Esophagus squamous epithelium (tissue), 4 donors: ENCODE measurements around the gene SIRPB1.

Experiments
- POLR2A ChIP-seq, 4 donors: fragments of 450-650 bp; IDR thresholded peaks; one replicate each; pipeline ENCODE4 v1.6.1; 2017; ENCODE audit warnings: antibody characterized with exemption in 4 of 4, mild to moderate bottlenecking in 4 of 4, moderate library complexity in 3 of 4
- TF ChIP-seq, protein P1 (sequence below), 6 experiments: fragments of 450-650 bp in 4 of 6; fragments of 200-600 bp in 2 of 6; sonication (generic) in 2 of 6; IDR thresholded peaks; one replicate each; pipeline ENCODE4 v1.5.1; 2016 to 2019; ENCODE audit warnings: antibody characterized with exemption in 6 of 6, mild to moderate bottlenecking in 4 of 6, moderate library complexity in 4 of 6

GRCh38 chr20:1595333-1595732 is 24.5 kb downstream of the SIRPB1 start:
- TF ChIP-seq, protein P1, sequence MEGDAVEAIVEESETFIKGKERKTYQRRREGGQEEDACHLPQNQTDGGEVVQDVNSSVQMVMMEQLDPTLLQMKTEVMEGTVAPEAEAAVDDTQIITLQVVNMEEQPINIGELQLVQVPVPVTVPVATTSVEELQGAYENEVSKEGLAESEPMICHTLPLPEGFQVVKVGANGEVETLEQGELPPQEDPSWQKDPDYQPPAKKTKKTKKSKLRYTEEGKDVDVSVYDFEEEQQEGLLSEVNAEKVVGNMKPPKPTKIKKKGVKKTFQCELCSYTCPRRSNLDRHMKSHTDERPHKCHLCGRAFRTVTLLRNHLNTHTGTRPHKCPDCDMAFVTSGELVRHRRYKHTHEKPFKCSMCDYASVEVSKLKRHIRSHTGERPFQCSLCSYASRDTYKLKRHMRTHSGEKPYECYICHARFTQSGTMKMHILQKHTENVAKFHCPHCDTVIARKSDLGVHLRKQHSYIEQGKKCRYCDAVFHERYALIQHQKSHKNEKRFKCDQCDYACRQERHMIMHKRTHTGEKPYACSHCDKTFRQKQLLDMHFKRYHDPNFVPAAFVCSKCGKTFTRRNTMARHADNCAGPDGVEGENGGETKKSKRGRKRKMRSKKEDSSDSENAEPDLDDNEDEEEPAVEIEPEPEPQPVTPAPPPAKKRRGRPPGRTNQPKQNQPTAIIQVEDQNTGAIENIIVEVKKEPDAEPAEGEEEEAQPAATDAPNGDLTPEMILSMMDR (IDR thresholded peaks at IDR 0.05): no peak
- TF ChIP-seq POLR2A (IDR thresholded peaks at IDR 0.05): no peak
